ENCODE data around the gene RND1. TPM values are rescaled to one million over a fixed set of nuclear protein-coding genes. Genes with fewer than 3 reads are reported as not detected.
A peak's percentile ranks its signal among the peaks of the same experiment; 100 is the strongest.
"Not testable (repeated sequence)": the region's sequence is repeated elsewhere in the genome, so short reads cannot be mapped to it uniquely, and the experiment has no call there.

RND1 gene
- total RNA-seq, 1 donor from 2014 or later, result 7.1 TPM

- Histone ChIP-seq H3K27ac (peak within 1 kb of the TSS; percentile 93), H3K9me3 (no peaks in the 10 kb centered on the region), H3K27me3 (no peaks in the 10 kb centered on the region), H3K36me3 (peaks cover 10% of the 10 kb centered on the region), H3K4me1 (peaks cover 18% of the 10 kb centered on the region), H3K4me3 (peak within 1 kb of the TSS; percentile 93)
- intact Hi-C loops (cut with DNase I), result loop anchor here (5.0 kb wide), 1 partner anchor 40 kb away; no protein-coding TSS in a partner anchor
- DNase-seq (peak; percentile 96), ATAC-seq (peak; percentile 98)
- TF ChIP-seq CTCF (IDR thresholded peaks at IDR 0.05), result no peak
These were observed 13.6 kb downstream of the RND1 start, which contains the start of gene DDX23 for GRCh38 chr12:48851883-48852733. DDX23 (minus strand) TSS chr12:48852163; CDS start chr12:48845782, 6,381 bp downstream.

GRCh38 chr12:48842021-48842420, 23.6 kb downstream of the RND1 start:
- H3K27me3 ChIP-seq; H3K4me3 ChIP-seq; intact Hi-C loops (cut with DNase I); DNase-seq; H3K27ac ChIP-seq; ATAC-seq; H3K4me1 ChIP-seq; H3K9me3 ChIP-seq: not testable (repeated sequence)
- peaks cover 73% of the 10 kb centered on the region for H3K36me3 ChIP-seq

- H3K27ac ChIP-seq, result no peak overlapping the region
- H3K4me1 ChIP-seq, result no peaks in the 10 kb centered on the region
- intact Hi-C loops (cut with DNase I), result no loop called here
- H3K4me3 ChIP-seq, result no peak overlapping the region
- H3K27me3 ChIP-seq, result no peaks in the 10 kb centered on the region
- DNase-seq (no peak), ATAC-seq (no peak)
- TF ChIP-seq CTCF (IDR thresholded peaks at IDR 0.05), result no peak
- no peaks in the 10 kb centered on the region for H3K9me3 ChIP-seq
- peaks cover 82% of the 10 kb centered on the region for H3K36me3 ChIP-seq
These were observed 27.6 kb downstream of the RND1 start for GRCh38 chr12:48838048-48838447.

- H3K9me3 ChIP-seq, result no peaks in the 10 kb centered on the region
- H3K36me3 ChIP-seq, result peaks cover 98% of the 10 kb centered on the region
- no peak for ATAC-seq
- H3K27me3 ChIP-seq, result no peaks in the 10 kb centered on the region
- H3K4me3 ChIP-seq, result no peak overlapping the region
- DNase-seq, result no peak
- intact Hi-C loops (cut with DNase I), result no loop called here
- H3K4me1 ChIP-seq, result no peaks in the 10 kb centered on the region
- H3K27ac ChIP-seq, result no peak overlapping the region
- no peak for TF ChIP-seq CTCF (IDR thresholded peaks at IDR 0.05)
These were observed 33.2 kb downstream of the RND1 start for GRCh38 chr12:48832321-48833060.

GRCh38 chr12:48831257-48831656, 34.4 kb downstream of the RND1 start:
- no peaks in the 10 kb centered on the region for H3K4me1 ChIP-seq
- DNase-seq (no peak), ATAC-seq (no peak)
- no peak for TF ChIP-seq CTCF (IDR thresholded peaks at IDR 0.05)
- H3K4me3 ChIP-seq, result no peak overlapping the region
- intact Hi-C loops (cut with DNase I), result no loop called here
- peaks cover 93% of the 10 kb centered on the region for H3K36me3 ChIP-seq
- H3K9me3 ChIP-seq, result no peaks in the 10 kb centered on the region
- H3K27ac ChIP-seq, result no peak overlapping the region
- no peaks in the 10 kb centered on the region for H3K27me3 ChIP-seq
